Head of caudate nucleus (tissue), 42 donors: ENCODE results near the gene BIN1.
"Not testable (repeated sequence)": the region's sequence is repeated elsewhere in the genome, so short reads cannot be mapped to it uniquely, and the experiment has no call there.

Source experiments
- DNase-seq, 42 donors: peaks; one replicate each; pipeline versions ENCODE4 v3.0.0 to v3.0.0-alpha.2; 2020 to 2021; ENCODE audit warnings: mixed read lengths in 7 of 42
- intact Hi-C: fragments of 100-400 bp; cut with DNase I; formaldehyde crosslinking; loops from one replicate; pipeline ENCODE4 v1.15.0; 2022

BIN1 gene

GRCh38 chr2:127047716-127048617, 59.0 kb downstream of the BIN1 start:
- peak in 21 of 42 donors; percentile 1 to 47 (median 16) for DNase-seq
- intact Hi-C loops: no loop called here

- intact Hi-C loops: no loop called here
- DNase-seq: peak in 20 of 42 donors; percentile 0 to 43 (median 14)
These were observed 59.9 kb downstream of the BIN1 start for GRCh38 chr2:127047054-127047453.

- intact Hi-C loops: no loop called here
- peak in 19 of 42 donors; percentile 0 to 52 (median 16) for DNase-seq
These were observed 60.4 kb downstream of the BIN1 start for GRCh38 chr2:127046579-127046978.

GRCh38 chr2:127045792-127046501, 61.0 kb downstream of the BIN1 start:
- DNase-seq: peak in 15 of 42 donors; percentile 2 to 57 (median 22)
- intact Hi-C loops: no loop called here

- intact Hi-C loops: no loop called here
- DNase-seq: peak in 9 of 42 donors; percentile 1 to 53 (median 15)
These were observed 61.8 kb downstream of the BIN1 start for GRCh38 chr2:127044977-127045661.

- DNase-seq: no peak
- intact Hi-C loops: no loop called here
These were observed 62.7 kb downstream of the BIN1 start for GRCh38 chr2:127044165-127044718.

GRCh38 chr2:127043367-127044164, 63.4 kb downstream of the BIN1 start:
- intact Hi-C loops: no loop called here
- DNase-seq: peak in 9 of 42 donors; percentile 1 to 42 (median 13)

- peak in 3 of 42 donors; percentile 19 to 36 (median 30) for DNase-seq
- intact Hi-C loops: no loop called here
These were observed 65.5 kb downstream of the BIN1 start for GRCh38 chr2:127041259-127041970.

GRCh38 chr2:127040169-127040568, 66.8 kb downstream of the BIN1 start:
- intact Hi-C loops: no loop called here
- no peak for DNase-seq

GRCh38 chr2:127039387-127040031, 67.4 kb downstream of the BIN1 start:
- intact Hi-C loops: no loop called here
- DNase-seq: peak in 3 of 42 donors; percentile 22 to 34 (median 33)

GRCh38 chr2:127037476-127037875, 69.5 kb downstream of the BIN1 start:
- DNase-seq: peak in 1 of 42 donors; percentile 27
- intact Hi-C loops: no loop called here

- intact Hi-C loops: no loop called here
- DNase-seq: peak in 4 of 42 donors; percentile 3 to 36 (median 15)
These were observed 71.9 kb downstream of the BIN1 start for GRCh38 chr2:127034883-127035611.

- DNase-seq: peak in 3 of 42 donors; percentile 6 to 32 (median 17)
- intact Hi-C loops: no loop called here
These were observed 72.9 kb downstream of the BIN1 start for GRCh38 chr2:127034051-127034450.

GRCh38 chr2:127032621-127033020, 74.3 kb downstream of the BIN1 start:
- DNase-seq: peak in 2 of 42 donors; percentile 6 to 9
- intact Hi-C loops: no loop called here

GRCh38 chr2:127029350-127030051, 77.5 kb downstream of the BIN1 start:
- no peak for DNase-seq
- intact Hi-C loops: no loop called here

- intact Hi-C loops, DNase-seq: not testable (repeated sequence)
These were observed 78.2 kb downstream of the BIN1 start for GRCh38 chr2:127028745-127029144.
